A549 (cell line): ENCODE data around the gene RNF207.

Experiments used
- CBX2 ChIP-seq: fragments of 200-600 bp; sonication (generic); IDR thresholded peaks from 2 replicates; pipeline ENCODE4 v1.6.1; 2016; ENCODE audit warnings: low read depth, mild to moderate bottlenecking, borderline replicate concordance
- CBX8 ChIP-seq: fragments of 200-600 bp; sonication (generic); IDR thresholded peaks from 2 replicates; pipeline ENCODE4 v1.6.1; 2016
- EP300 ChIP-seq, 2 experiments: fragments of >200 bp; sonication (Bioruptor Twin); formaldehyde crosslinking; IDR thresholded peaks; 2 replicates in 1 of 2; 3 replicates in 1 of 2; pipeline ENCODE4 v1.6.1; 2016 to 2017
- HEYL ChIP-seq: fragments of 250-450 bp; sonication (Bioruptor Pico); IDR thresholded peaks from 2 replicates; pipeline ENCODE4 v1.8.0; 2021; ENCODE audit warnings: mild to moderate bottlenecking, moderate library complexity
- HOXB5 ChIP-seq: fragments of 250-450 bp; sonication (Bioruptor Pico); IDR thresholded peaks from 2 replicates; pipeline ENCODE4 v1.5.0; 2020; ENCODE audit warnings: mild to moderate bottlenecking, moderate library complexity
- MAZ ChIP-seq: fragments of 150-350 bp; IDR thresholded peaks from 2 replicates; pipeline ENCODE4 v1.6.1; 2014; ENCODE audit warnings: antibody characterized with exemption, low read depth, low read length, borderline replicate concordance
- RFX5 ChIP-seq: fragments of 450-650 bp; IDR thresholded peaks from 2 replicates; pipeline ENCODE4 v1.7.1; 2014; ENCODE audit warnings: antibody characterized with exemption, mild to moderate bottlenecking, moderate library complexity
- TF ChIP-seq, protein P1 (sequence below): IDR thresholded peaks from 2 replicates; pipeline ENCODE4 v1.6.1; 2012
- TF ChIP-seq, protein P2 (sequence below): IDR thresholded peaks from 2 replicates; pipeline ENCODE4 v1.6.1; 2012
- TF ChIP-seq, protein P3 (sequence below): fragments of >200 bp; sonication (Bioruptor Twin); formaldehyde crosslinking; IDR thresholded peaks from 3 replicates; pipeline ENCODE4 v1.5.1; 2016

DNA sequence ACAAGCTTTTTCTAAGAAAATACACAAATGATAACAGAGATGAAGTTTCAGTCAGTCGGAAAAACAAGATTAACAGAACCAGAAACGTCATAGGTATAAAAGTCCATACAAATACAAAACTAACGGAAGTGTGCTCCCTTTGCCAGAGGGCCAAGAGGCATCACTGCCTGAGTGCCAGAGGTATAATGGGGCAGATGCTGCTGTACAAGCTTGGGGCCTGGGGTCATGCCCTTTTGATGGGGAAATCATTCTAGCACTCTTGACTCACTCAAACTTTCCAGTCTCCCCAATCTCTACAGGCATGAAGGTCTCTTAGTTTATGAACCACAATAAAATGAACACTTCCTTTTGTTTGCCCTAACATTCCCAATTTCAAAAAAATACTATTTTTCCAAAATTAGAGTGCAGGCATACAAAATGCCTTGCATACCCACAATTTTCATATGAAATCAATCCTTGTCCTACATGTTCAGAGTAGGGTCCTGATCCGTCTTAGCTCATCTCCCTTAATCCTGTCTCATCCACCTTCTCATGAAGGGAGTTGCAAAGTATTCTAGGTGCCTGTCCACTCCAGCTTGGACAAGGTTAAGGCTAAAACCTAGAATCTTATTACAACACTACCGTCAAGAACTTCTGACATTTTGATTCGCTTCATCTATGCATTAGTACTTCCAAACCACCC, 8.0 kb upstream of the RNF207 start:
- TF ChIP-seq, protein P1, sequence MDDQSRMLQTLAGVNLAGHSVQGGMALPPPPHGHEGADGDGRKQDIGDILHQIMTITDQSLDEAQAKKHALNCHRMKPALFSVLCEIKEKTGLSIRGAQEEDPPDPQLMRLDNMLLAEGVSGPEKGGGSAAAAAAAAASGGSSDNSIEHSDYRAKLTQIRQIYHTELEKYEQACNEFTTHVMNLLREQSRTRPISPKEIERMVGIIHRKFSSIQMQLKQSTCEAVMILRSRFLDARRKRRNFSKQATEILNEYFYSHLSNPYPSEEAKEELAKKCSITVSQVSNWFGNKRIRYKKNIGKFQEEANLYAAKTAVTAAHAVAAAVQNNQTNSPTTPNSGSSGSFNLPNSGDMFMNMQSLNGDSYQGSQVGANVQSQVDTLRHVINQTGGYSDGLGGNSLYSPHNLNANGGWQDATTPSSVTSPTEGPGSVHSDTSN: no peak
- TF ChIP-seq, protein P2, sequence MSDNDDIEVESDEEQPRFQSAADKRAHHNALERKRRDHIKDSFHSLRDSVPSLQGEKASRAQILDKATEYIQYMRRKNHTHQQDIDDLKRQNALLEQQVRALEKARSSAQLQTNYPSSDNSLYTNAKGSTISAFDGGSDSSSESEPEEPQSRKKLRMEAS: no peak
- TF ChIP-seq RFX5 (no peak), MAZ (no peak), CBX8 (no peak), CBX2 (no peak), HEYL (CRISPR knock-in tag) (no peak), HOXB5 (CRISPR knock-in tag) (no peak), EP300 (IDR thresholded peaks at IDR 0.05) (no peak)
- TF ChIP-seq, protein P3, sequence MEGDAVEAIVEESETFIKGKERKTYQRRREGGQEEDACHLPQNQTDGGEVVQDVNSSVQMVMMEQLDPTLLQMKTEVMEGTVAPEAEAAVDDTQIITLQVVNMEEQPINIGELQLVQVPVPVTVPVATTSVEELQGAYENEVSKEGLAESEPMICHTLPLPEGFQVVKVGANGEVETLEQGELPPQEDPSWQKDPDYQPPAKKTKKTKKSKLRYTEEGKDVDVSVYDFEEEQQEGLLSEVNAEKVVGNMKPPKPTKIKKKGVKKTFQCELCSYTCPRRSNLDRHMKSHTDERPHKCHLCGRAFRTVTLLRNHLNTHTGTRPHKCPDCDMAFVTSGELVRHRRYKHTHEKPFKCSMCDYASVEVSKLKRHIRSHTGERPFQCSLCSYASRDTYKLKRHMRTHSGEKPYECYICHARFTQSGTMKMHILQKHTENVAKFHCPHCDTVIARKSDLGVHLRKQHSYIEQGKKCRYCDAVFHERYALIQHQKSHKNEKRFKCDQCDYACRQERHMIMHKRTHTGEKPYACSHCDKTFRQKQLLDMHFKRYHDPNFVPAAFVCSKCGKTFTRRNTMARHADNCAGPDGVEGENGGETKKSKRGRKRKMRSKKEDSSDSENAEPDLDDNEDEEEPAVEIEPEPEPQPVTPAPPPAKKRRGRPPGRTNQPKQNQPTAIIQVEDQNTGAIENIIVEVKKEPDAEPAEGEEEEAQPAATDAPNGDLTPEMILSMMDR: no peak
